Mesenchymal stem cell (in vitro differentiated cells and primary cell): ENCODE data around the gene EML6.

ENCODE experiments used
- DNase-seq: peaks from one replicate; pipeline ENCODE4 v3.0.0-alpha.2; 2013
- H2AFZ ChIP-seq: one replicate; pipeline ENCODE4 v1.6.1; 2013; ENCODE audit warnings: low read depth, mild to moderate bottlenecking, control low read depth, inconsistent platforms, low read length, moderate library complexity
- H2AK5ac ChIP-seq: 2 replicates; pipeline ENCODE4 v1.6.1; 2013; ENCODE audit warnings: low read length, moderate library complexity, mild to moderate bottlenecking, inconsistent platforms; ENCODE audit not compliant: severe bottlenecking
- H2BK120ac ChIP-seq: one replicate; pipeline ENCODE4 v1.6.1; 2013; ENCODE audit warnings: low read depth, mild to moderate bottlenecking, inconsistent platforms, low read length, moderate library complexity
- H2BK12ac ChIP-seq, 2 experiments: one replicate each; pipeline ENCODE4 v1.6.1; 2013; ENCODE audit warnings: inconsistent platforms in 2 of 2, low read length in 2 of 2, mild to moderate bottlenecking in 2 of 2, moderate library complexity in 2 of 2, control low read depth in 1 of 2
- H2BK15ac ChIP-seq: one replicate; pipeline ENCODE4 v1.6.1; 2013; ENCODE audit warnings: mild to moderate bottlenecking, low read depth, inconsistent platforms; ENCODE audit not compliant: poor library complexity, severe bottlenecking
- H2BK5ac ChIP-seq: 2 replicates; pipeline ENCODE4 v1.6.1; 2013; ENCODE audit warnings: low read depth, mild to moderate bottlenecking, low read length, control low read depth, inconsistent platforms; ENCODE audit not compliant: poor library complexity, severe bottlenecking
- H3K14ac ChIP-seq, 2 experiments: one replicate each; pipeline ENCODE4 v1.6.1; 2013; ENCODE audit warnings: inconsistent platforms in 2 of 2, low read length in 2 of 2, control low read depth in 1 of 2, mild to moderate bottlenecking in 1 of 2, moderate library complexity in 1 of 2
- H3K18ac ChIP-seq, 2 experiments: one replicate each; pipeline ENCODE4 v1.6.1; 2013; ENCODE audit warnings: inconsistent platforms in 2 of 2, low read length in 2 of 2, control low read depth in 1 of 2, low read depth in 1 of 2, mild to moderate bottlenecking in 1 of 2
- H3K23ac ChIP-seq, 2 experiments: one replicate each; pipeline ENCODE4 v1.6.1; 2013; ENCODE audit warnings: inconsistent platforms in 2 of 2, low read length in 2 of 2, mild to moderate bottlenecking in 2 of 2, moderate library complexity in 2 of 2, control low read depth in 1 of 2
- H3K27ac ChIP-seq: 2 replicates; pipeline ENCODE4 v1.5.1; 2013; ENCODE audit warnings: mild to moderate bottlenecking, moderate library complexity, low read length, control low read depth, inconsistent platforms; ENCODE audit not compliant: poor library complexity, severe bottlenecking
- H3K27me3 ChIP-seq, 2 experiments: 2 replicates each; pipeline versions ENCODE4 v1.6.1 to v1.7.0; 2013; ENCODE audit warnings: low read length in 2 of 2, mild to moderate bottlenecking in 2 of 2, moderate library complexity in 2 of 2, control low read depth in 1 of 2, inconsistent platforms in 1 of 2; ENCODE audit not compliant: control insufficient read depth in 1 of 2, insufficient read depth in 1 of 2
- H3K36me3 ChIP-seq, 2 experiments: 2 replicates each; pipeline versions ENCODE4 v1.6.1 to v1.7.0; 2013; ENCODE audit warnings: low read length in 2 of 2, control low read depth in 1 of 2, inconsistent platforms in 1 of 2, low read depth in 1 of 2, mild to moderate bottlenecking in 1 of 2; ENCODE audit not compliant: insufficient read depth in 2 of 2, control insufficient read depth in 1 of 2
- H3K4ac ChIP-seq, 2 experiments: one replicate each; pipeline ENCODE4 v1.6.1; 2013; ENCODE audit warnings: inconsistent platforms in 2 of 2, low read length in 2 of 2, mild to moderate bottlenecking in 2 of 2, moderate library complexity in 2 of 2, control low read depth in 1 of 2, low read depth in 1 of 2
- H3K4me1 ChIP-seq: 2 replicates; pipeline ENCODE4 v1.6.1; 2013; ENCODE audit warnings: low read depth, low read length, control low read depth; ENCODE audit not compliant: control insufficient read depth, insufficient read depth
- H3K4me2 ChIP-seq: 2 replicates; pipeline ENCODE4 v1.6.1; 2013; ENCODE audit warnings: low read length, mild to moderate bottlenecking, inconsistent platforms; ENCODE audit not compliant: poor library complexity, severe bottlenecking
- H3K4me3 ChIP-seq, 2 experiments: 2 replicates each; pipeline versions ENCODE4 v1.5.1 to v1.7.0; 2013; ENCODE audit warnings: low read length in 2 of 2, mild to moderate bottlenecking in 2 of 2, control low read depth in 1 of 2, low read depth in 1 of 2; ENCODE audit not compliant: insufficient read depth in 1 of 2
- H3K79me1 ChIP-seq: replicated peaks from 2 replicates; pipeline ENCODE4 v1.6.1; 2013; ENCODE audit warnings: mild to moderate bottlenecking, control low read depth, low read length, inconsistent platforms; ENCODE audit not compliant: poor library complexity, severe bottlenecking
- H3K9ac ChIP-seq: 2 replicates; pipeline ENCODE4 v1.7.0; 2013; ENCODE audit warnings: mild to moderate bottlenecking, low read length, moderate library complexity
- H3K9me3 ChIP-seq: 2 replicates; pipeline ENCODE4 v1.7.0; 2013; ENCODE audit warnings: mild to moderate bottlenecking, low read length; ENCODE audit not compliant: control insufficient read depth
- H4K8ac ChIP-seq: one replicate; pipeline ENCODE4 v1.6.1; 2013; ENCODE audit warnings: inconsistent platforms, mild to moderate bottlenecking, low read length, moderate library complexity
- H4K91ac ChIP-seq: one replicate; pipeline ENCODE4 v1.6.1; 2013; ENCODE audit warnings: mild to moderate bottlenecking, low read length, inconsistent platforms
- WGBS: methylation state at CpG from one replicate; pipeline ENCODE4 v1.1.7; 2013; ENCODE audit warnings: mixed read lengths; 5-methylcytosine and 5-hydroxymethylcytosine counted together

EML6 gene

GRCh38 chr2:54942373-54942772, 218.9 kb downstream of the EML6 start:
- no peak overlapping the region for H4K8ac ChIP-seq
- H3K36me3 ChIP-seq: no peaks in the 10 kb centered on the region
- no peak overlapping the region for H3K9ac ChIP-seq
- no peaks in the 10 kb centered on the region for H3K79me1 ChIP-seq
- peaks cover 5% of the 10 kb centered on the region for H3K4me1 ChIP-seq
- no peaks in the 10 kb centered on the region for H3K9me3 ChIP-seq
- no peak for DNase-seq
- no peak overlapping the region for H2BK12ac ChIP-seq
- WGBS: 84% methylated on average over 5 of the region's 5 CpGs
- H3K4ac ChIP-seq: no peak overlapping the region
- H2BK120ac ChIP-seq: no peak overlapping the region
- peak overlapping the region; percentile 48 for H4K91ac ChIP-seq
- no peak overlapping the region for H2AFZ ChIP-seq
- H3K4me3 ChIP-seq: no peak overlapping the region
- H3K27ac ChIP-seq: no peak overlapping the region
- no peak overlapping the region for H3K4me2 ChIP-seq
- no peak overlapping the region for H3K18ac ChIP-seq
- no peak overlapping the region for H2BK5ac ChIP-seq
- peak overlapping the region in 1 of 2 experiments; percentile 18 for H3K23ac ChIP-seq
- no peaks in the 10 kb centered on the region for H3K27me3 ChIP-seq
- no peak overlapping the region for H2BK15ac ChIP-seq
- no peak overlapping the region for H3K14ac ChIP-seq
- H2AK5ac ChIP-seq: no peak overlapping the region

DNA sequence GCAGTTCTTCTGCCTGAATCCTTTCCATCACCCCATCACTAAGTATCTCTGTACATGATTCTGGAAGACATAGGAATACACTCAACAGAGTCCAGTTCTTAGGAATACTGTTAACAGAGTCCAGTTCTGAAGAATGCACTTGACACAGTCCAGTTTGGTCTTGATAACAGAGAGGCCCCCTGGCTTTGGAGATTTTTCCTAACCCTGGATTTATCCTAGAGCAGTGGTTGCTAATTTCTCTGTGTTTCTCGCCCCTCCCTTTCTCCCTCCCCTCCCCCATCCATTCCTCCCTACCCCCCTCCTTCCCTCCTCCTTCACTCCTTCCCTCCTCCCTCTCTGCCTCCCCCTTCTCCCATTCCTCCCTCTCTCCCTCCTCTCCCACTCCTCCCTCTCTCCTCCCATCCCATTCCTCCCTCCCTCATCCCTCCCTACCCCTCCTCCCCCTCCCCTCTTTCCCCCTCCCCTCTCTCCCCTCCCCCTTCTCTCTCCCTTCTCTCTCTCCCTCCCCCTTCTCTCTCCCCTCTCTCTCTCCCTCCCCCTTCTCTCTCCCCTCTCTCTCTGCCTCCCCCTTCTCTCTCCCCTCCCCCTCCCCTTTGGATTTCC, 221.4 kb downstream of the EML6 start:
- DNase-seq: no peak
- Histone ChIP-seq H2BK5ac (no peak overlapping the region), H3K27me3 (no peaks in the 10 kb centered on the region), H3K9ac (no peak overlapping the region), H2BK120ac (no peak overlapping the region), H2BK12ac (no peak overlapping the region), H3K14ac (no peak overlapping the region), H3K79me1 (no peaks in the 10 kb centered on the region), H4K91ac (no peak overlapping the region), H2AK5ac (no peak overlapping the region), H3K23ac (no peak overlapping the region), H2AFZ (no peak overlapping the region), H3K4me2 (no peak overlapping the region), H3K4ac (no peak overlapping the region), H3K18ac (no peak overlapping the region), H3K4me3 (no peak overlapping the region), H4K8ac (no peak overlapping the region), H3K36me3 (no peaks in the 10 kb centered on the region), H3K9me3 (no peaks in the 10 kb centered on the region), H2BK15ac (no peak overlapping the region), H3K4me1 (peaks cover 5% of the 10 kb centered on the region), H3K27ac (no peak overlapping the region)
- WGBS: 94% methylated on average over 1 of the region's 1 CpG

- Histone ChIP-seq H3K4me2 (no peak overlapping the region), H3K4me1 (peaks cover 5% of the 10 kb centered on the region), H3K27ac (no peak overlapping the region), H3K14ac (no peak overlapping the region), H4K91ac (no peak overlapping the region), H2BK120ac (no peak overlapping the region), H4K8ac (no peak overlapping the region), H3K27me3 (no peaks in the 10 kb centered on the region), H2AK5ac (no peak overlapping the region), H3K4me3 (peak overlapping the region in 1 of 2 experiments; percentile 67), H2BK5ac (no peak overlapping the region), H3K9me3 (no peaks in the 10 kb centered on the region), H3K9ac (peak overlapping the region; percentile 66), H3K36me3 (no peaks in the 10 kb centered on the region), H2AFZ (no peak overlapping the region), H3K4ac (no peak overlapping the region), H3K18ac (peak overlapping the region in 1 of 2 experiments; percentile 50), H2BK15ac (no peak overlapping the region), H3K23ac (no peak overlapping the region), H2BK12ac (no peak overlapping the region), H3K79me1 (no peaks in the 10 kb centered on the region)
- DNase-seq: peak; percentile 53
- WGBS: 70% methylated on average over 8 of the region's 8 CpGs
Measured at GRCh38 chr2:54945391-54946219, 222.1 kb downstream of the EML6 start.

GRCh38 chr2:54946220-54946805, 222.9 kb downstream of the EML6 start:
- Histone ChIP-seq H2BK12ac (no peak overlapping the region), H2AFZ (no peak overlapping the region), H3K4me1 (peaks cover 5% of the 10 kb centered on the region), H3K23ac (no peak overlapping the region), H3K79me1 (no peaks in the 10 kb centered on the region), H3K14ac (no peak overlapping the region), H4K8ac (no peak overlapping the region), H3K27ac (no peak overlapping the region), H2BK120ac (no peak overlapping the region), H3K27me3 (no peaks in the 10 kb centered on the region), H2BK15ac (no peak overlapping the region), H3K9me3 (no peaks in the 10 kb centered on the region), H3K4me2 (no peak overlapping the region), H3K4ac (no peak overlapping the region), H3K18ac (peak overlapping the region in 1 of 2 experiments; percentile 50), H2AK5ac (no peak overlapping the region), H3K36me3 (no peaks in the 10 kb centered on the region), H3K9ac (peak overlapping the region; percentile 66), H2BK5ac (no peak overlapping the region), H4K91ac (no peak overlapping the region), H3K4me3 (peak overlapping the region in 1 of 2 experiments; percentile 12)
- WGBS: 93% methylated on average over 9 of the region's 9 CpGs
- no peak for DNase-seq
